SIG-M5 treated with dmso at 0.1 percent for 504 hours (cell line): Measurements from ENCODE around the gene ACSL6.

ENCODE experiments used
- DNase-seq: peaks from one replicate; lab custom pipeline; 2025; ENCODE audit not compliant: unreplicated experiment; lab: John Stamatoyannopoulos, UW

Gene ACSL6

DNA sequence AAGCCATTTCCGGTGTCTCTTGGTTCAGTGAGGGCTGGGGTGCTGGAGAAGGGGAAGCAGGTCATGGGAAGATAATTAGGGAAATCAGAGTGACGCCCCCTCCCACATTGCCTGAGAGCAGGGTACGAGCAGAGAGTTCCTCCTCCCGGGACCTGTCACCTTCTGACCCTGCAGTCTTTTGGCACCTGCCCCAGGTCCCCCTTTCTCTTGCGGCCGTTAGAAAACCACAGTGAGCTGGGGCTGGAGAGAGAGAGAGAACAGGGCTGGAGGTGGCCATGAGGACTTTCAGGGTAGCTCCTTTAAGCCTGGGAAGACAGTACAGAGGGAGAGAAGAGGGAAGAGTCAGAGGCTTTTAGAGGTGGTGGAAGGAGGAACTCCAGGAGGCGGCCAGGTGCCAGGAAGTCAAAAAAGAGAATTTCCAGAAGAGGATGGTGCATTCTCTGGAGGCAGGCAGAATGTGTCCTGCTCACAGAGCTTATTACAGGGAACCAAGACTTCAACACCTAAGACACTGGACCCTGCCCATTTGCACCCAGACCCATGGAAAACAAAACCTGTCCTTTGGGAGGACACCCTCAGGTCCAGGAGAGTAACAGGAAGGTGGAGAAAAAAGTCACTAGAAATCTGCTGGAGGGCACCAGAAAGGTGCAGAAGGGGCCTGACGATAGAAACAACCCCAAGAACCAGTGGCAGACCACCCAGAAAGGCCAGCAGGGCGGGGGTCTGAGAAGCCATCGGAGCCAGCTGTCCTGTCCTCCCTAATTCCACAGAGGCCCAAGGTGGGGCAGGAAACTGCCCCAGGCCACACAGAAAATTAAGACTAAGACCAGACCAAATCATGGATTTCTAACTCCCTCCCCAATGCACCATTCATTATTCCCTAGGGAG is 6.5 kb upstream of the ACSL6 start:
- no peak for DNase-seq

DNA sequence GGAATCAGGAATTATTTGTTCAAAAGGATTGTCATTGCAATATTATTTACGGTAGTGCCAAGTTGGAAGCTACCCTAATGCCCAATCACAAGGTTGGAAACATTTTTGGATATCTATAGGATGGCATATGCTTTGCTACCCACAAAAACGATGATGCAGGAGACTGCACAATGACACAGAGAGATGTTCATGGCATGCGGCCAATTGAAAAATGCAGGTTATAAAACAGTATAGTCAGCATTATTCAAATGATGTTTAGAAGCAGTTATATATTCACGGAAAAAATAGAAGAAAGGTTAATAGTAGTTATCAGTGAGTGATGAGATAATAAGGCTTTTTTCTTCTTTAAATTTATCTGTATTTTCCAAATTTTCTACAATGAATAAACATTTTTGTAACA is 5.9 kb upstream of the ACSL6 start:
- no peak for DNase-seq

- no peak for DNase-seq
Observed at GRCh38 chr5:132016721-132017250, 5.3 kb upstream of the ACSL6 start.

GRCh38 chr5:132013711-132014110 is 2.3 kb upstream of the ACSL6 start:
- DNase-seq, result no peak

- no peak for DNase-seq
Observed at GRCh38 chr5:132013006-132013689, 1.7 kb upstream of the ACSL6 start.

DNA sequence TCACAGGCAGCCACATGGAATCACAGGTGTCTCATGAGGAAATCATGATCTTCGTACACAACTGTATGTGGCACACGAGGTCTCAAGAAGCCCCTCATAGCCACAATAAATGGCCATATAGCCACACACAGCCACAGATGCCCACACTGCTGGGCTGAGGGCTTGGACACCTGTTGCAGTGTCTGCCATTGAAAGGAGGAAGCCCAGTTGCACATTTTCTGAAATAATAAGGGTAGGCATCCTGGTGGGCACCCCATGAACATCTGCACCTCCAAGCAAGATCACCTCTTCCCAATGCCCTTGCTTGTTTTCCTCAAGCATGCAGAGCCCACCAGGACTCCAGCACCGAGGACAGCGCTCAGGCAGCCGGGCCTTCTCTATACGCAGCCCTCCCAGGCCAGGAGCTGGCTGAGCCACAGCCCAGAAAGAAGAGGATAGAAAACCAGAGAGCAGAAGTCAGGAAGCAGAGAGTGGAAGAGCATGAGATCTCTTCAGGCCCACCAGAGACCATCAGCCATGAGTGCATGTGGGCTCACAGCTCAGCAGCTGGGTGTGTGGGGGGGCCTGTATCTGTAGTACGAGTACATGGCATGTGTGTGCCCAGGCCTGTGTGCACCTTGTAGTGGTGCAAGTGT is 1.0 kb upstream of the ACSL6 start:
- DNase-seq, result peak; percentile 27

- no peak for DNase-seq
Observed at GRCh38 chr5:132010989-132011621, 353 bp downstream of the ACSL6 start.

DNA sequence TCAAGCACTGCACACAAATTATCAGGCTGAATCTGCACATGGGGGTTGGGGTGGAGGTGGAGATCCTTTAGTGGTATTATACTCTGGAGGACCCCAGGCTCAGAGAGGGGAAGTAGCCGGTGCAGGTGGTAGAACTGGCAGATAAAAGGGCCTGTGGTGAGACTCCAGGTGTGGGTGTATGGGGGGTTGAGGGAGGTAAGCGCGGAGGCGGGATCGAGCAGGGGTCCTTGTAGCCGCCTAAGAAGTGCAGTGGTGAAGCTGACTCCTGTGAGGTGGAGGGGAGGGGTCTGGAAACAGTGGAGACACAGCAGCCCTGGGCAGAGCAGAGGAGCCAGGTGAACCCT is 841 bp downstream of the ACSL6 start:
- no peak for DNase-seq

- no peak for DNase-seq
Observed at GRCh38 chr5:132009706-132010405, 1.6 kb downstream of the ACSL6 start.

GRCh38 chr5:132008961-132009680 is 2.3 kb downstream of the ACSL6 start:
- DNase-seq, result no peak

GRCh38 chr5:132008163-132008473 is 3.3 kb downstream of the ACSL6 start:
- no peak for DNase-seq

GRCh38 chr5:132007399-132008162 is 3.9 kb downstream of the ACSL6 start:
- peak; percentile 79 for DNase-seq

GRCh38 chr5:132006331-132007120 is 4.9 kb downstream of the ACSL6 start:
- DNase-seq, result no peak

DNA sequence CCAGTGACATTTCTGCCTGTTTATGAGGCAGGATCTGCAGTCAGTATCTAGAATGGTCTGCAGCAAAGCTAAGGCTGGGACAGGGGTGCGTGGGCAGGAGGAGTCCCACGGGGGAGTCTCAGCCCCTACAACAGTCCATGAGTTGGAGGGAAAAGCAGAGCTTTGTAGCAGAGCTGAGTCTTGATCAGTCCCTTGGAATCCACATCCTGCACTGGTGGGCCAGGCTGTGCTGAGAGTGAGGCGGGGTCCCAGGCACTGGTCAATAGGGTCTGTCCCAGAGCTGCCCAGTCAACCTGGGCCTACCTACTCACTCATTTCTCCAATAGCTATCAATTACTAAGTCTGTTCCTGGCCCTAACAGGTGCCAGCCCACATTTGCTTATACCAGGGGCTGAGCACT is 5.9 kb downstream of the ACSL6 start:
- no peak for DNase-seq

GRCh38 chr5:132003982-132004381 is 7.5 kb downstream of the ACSL6 start:
- DNase-seq, result no peak

DNA sequence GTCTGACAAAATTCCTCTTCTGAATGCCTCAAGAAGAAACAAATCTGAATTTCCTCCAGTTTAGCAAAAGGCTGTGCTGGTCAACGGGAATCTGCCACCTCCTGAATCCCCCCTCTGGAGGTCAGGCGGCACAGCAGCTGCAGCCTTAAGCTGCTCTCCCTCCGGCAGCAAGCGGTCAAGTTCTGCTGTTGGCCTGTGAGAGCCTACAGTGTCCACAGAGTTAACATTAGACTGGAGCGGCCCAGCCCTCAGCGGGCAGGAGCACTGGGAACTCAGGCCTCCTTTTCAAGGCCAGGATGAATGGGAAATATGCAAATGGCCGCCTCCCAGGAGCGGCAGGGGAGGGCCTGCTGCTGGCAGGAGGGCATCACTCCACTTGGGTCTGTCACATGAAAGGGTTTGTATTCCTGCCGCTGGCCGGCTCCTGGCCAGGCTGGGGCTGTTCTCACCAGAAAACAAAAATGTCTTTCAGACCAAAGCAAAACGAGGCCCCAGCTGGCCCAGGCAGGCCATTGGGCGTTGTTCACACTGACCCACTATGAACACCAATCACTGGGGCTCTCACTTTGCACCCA is 8.2 kb downstream of the ACSL6 start:
- DNase-seq, result no peak

DNA sequence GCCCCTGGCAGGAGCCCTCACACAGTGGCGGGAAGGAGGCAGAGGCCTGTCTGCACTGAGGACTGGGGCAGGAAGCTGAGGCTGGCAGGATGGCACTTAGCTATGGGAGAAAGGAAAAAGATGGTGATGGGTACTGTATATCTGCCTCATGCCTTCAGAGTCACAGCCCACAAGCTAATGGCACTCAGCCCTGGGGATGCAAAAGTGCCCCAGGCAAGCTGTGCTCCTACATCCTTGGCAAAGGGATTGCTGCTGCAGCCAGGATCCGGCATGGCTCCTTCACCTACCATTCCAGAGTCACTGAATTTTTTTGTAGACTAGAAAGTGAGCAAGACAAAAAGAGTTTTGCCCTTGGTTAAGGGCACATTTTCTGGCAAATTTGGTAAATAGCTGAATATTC is 8.7 kb downstream of the ACSL6 start:
- no peak for DNase-seq
